ENCODE measurements around the gene ZC3H4.
"Not testable (repeated sequence)": the region's sequence is repeated elsewhere in the genome, so short reads cannot be mapped to it uniquely, and the experiment has no call there.

The ZC3H4 gene

GRCh38 chr19:47112997-47113849 lies at the start of gene ZC3H4:
Gene ZC3H4, minus strand, starts transcription at chr19:47113776. Its CDS starts 1,192 bp downstream, at chr19:47112584.
- DNase-seq (ENCODE audit: low spot score): peak; percentile 98

GRCh38 chr19:47161876-47162489 lies 48.4 kb upstream of the ZC3H4 start:
- no peak for DNase-seq (ENCODE audit: low spot score)

GRCh38 chr19:47158879-47159503 lies 45.4 kb upstream of the ZC3H4 start:
- no peak for DNase-seq (ENCODE audit: low spot score)

GRCh38 chr19:47158367-47158791 lies 44.8 kb upstream of the ZC3H4 start:
- no peak for DNase-seq (ENCODE audit: low spot score)

- DNase-seq (ENCODE audit: low spot score): no peak
These were observed 44.1 kb upstream of the ZC3H4 start for GRCh38 chr19:47157431-47158321.

- no peak for DNase-seq (ENCODE audit: low spot score)
These were observed 43.4 kb upstream of the ZC3H4 start for GRCh38 chr19:47156861-47157430.

- DNase-seq (ENCODE audit: low spot score): no peak
These were observed 41.6 kb upstream of the ZC3H4 start for GRCh38 chr19:47155148-47155547.

- DNase-seq (ENCODE audit: low spot score): no peak
These were observed 39.7 kb upstream of the ZC3H4 start for GRCh38 chr19:47153266-47153665.

GRCh38 chr19:47152632-47153031 lies 39.1 kb upstream of the ZC3H4 start:
- DNase-seq (ENCODE audit: low spot score): no peak

- DNase-seq (ENCODE audit: low spot score): no peak
These were observed 38.6 kb upstream of the ZC3H4 start for GRCh38 chr19:47152205-47152604.

- DNase-seq (ENCODE audit: low spot score): no peak
These were observed 38.1 kb upstream of the ZC3H4 start for GRCh38 chr19:47151627-47152026.

- no peak for DNase-seq (ENCODE audit: low spot score)
These were observed 33.3 kb upstream of the ZC3H4 start for GRCh38 chr19:47146920-47147319.

- no peak for DNase-seq (ENCODE audit: low spot score)
These were observed 32.3 kb upstream of the ZC3H4 start for GRCh38 chr19:47145639-47146486.

- no peak for DNase-seq (ENCODE audit: low spot score)
These were observed 31.1 kb upstream of the ZC3H4 start for GRCh38 chr19:47144630-47145029.

GRCh38 chr19:47143322-47144073 lies 29.9 kb upstream of the ZC3H4 start:
- DNase-seq (ENCODE audit: low spot score): no peak

GRCh38 chr19:47142779-47143178 lies 29.2 kb upstream of the ZC3H4 start:
- no peak for DNase-seq (ENCODE audit: low spot score)

- no peak for DNase-seq (ENCODE audit: low spot score)
These were observed 28.1 kb upstream of the ZC3H4 start for GRCh38 chr19:47141695-47142094.

- not testable (repeated sequence) for DNase-seq (ENCODE audit: low spot score)
These were observed 27.7 kb upstream of the ZC3H4 start for GRCh38 chr19:47141252-47141651.

- no peak for DNase-seq (ENCODE audit: low spot score)
These were observed 21.6 kb upstream of the ZC3H4 start for GRCh38 chr19:47135156-47135555.

GRCh38 chr19:47134545-47134944 lies 21.0 kb upstream of the ZC3H4 start:
- DNase-seq (ENCODE audit: low spot score): no peak
